Measurements from ENCODE around the gene CROCC.

GRCh38 chr1:16960560-16961296, 39.0 kb downstream of the CROCC start:
- TF ChIP-seq MAX (IDR thresholded peaks at IDR 0.05) (peak; percentile 88), CTCF (IDR thresholded peaks at IDR 0.05) (peak; percentile 66), EP300 (IDR thresholded peaks at IDR 0.05) (no peak), RAD21 (conservative IDR thresholded peaks at IDR 0.05 in 1 of 2, IDR thresholded peaks at IDR 0.05 in 1 of 2) (peak; percentile 20 to 49; a peak in 3 of 5 replicates), REST (IDR thresholded peaks at IDR 0.05) (no peak), USF2 (IDR thresholded peaks at IDR 0.05) (no peak), FOSL2 (IDR thresholded peaks at IDR 0.05) (no peak), FOSL2 (CRISPR knock-in tag; IDR thresholded peaks at IDR 0.05) (no peak), NPAS2 (CRISPR knock-in tag; IDR thresholded peaks at IDR 0.05; ENCODE audit: borderline replicate concordance) (no peak), ATOH8 (CRISPR knock-in tag; IDR thresholded peaks at IDR 0.05; ENCODE audit: low read depth) (no peak), BHLHE40 (IDR thresholded peaks at IDR 0.05; ENCODE audit: low read depth, low read length) (no peak), TP53 (CRISPR knock-in tag; IDR thresholded peaks at IDR 0.05) (no peak), POLR2A (IDR thresholded peaks at IDR 0.05; ENCODE audit: low read length) (peak; percentile 46), RNF2 (IDR thresholded peaks at IDR 0.05; ENCODE audit: borderline replicate concordance, low read depth) (no peak), SMC3 (IDR thresholded peaks at IDR 0.05) (peak; percentile 58)
